ENCODE results near the gene RBM24. TPM values are rescaled to one million over a fixed set of nuclear protein-coding genes. Genes with fewer than 3 reads are reported as not detected.
"Not testable (repeated sequence)": the region's sequence is repeated elsewhere in the genome, so short reads cannot be mapped to it uniquely, and the experiment has no call there.

Gene RBM24
- total RNA-seq, 1 donor from 2014 or later = 1.2 TPM

- intact Hi-C loops (cut with DNase I) = no loop called here
- no peaks in the 10 kb centered on the region for H3K4me1 ChIP-seq
- DNase-seq (no peak), ATAC-seq (no peak)
- no peaks in the 10 kb centered on the region for H3K36me3 ChIP-seq
- no peaks in the 10 kb centered on the region for H3K27me3 ChIP-seq (ENCODE audit: low read depth)
- H3K27ac ChIP-seq = no peak overlapping the region
- TF ChIP-seq CTCF (IDR thresholded peaks at IDR 0.05) = no peak
- no peak overlapping the region for H3K4me3 ChIP-seq
- no peaks in the 10 kb centered on the region for H3K9me3 ChIP-seq
Observed at GRCh38 chr6:17305219-17306001, 24.2 kb downstream of the RBM24 start.

- Histone ChIP-seq H3K27me3 (ENCODE audit: low read depth) (no peaks in the 10 kb centered on the region), H3K9me3 (no peaks in the 10 kb centered on the region), H3K4me1 (no peaks in the 10 kb centered on the region), H3K4me3 (no peak overlapping the region), H3K36me3 (no peaks in the 10 kb centered on the region), H3K27ac (no peak overlapping the region)
- TF ChIP-seq CTCF (IDR thresholded peaks at IDR 0.05) = no peak
- no peak for ATAC-seq
- no peak for DNase-seq
- intact Hi-C loops (cut with DNase I) = no loop called here
Observed at GRCh38 chr6:17311595-17312311, 30.6 kb downstream of the RBM24 start.

GRCh38 chr6:17313238-17313637, 32.1 kb downstream of the RBM24 start:
- DNase-seq = not testable (repeated sequence)

GRCh38 chr6:17313971-17314370, 32.8 kb downstream of the RBM24 start:
- no peak for DNase-seq
- intact Hi-C loops (cut with DNase I) = no loop called here

More at GRCh38 chr6:17313238-17313637, 32.1 kb downstream of the RBM24 start:
- ATAC-seq; H3K27ac ChIP-seq; H3K36me3 ChIP-seq; H3K4me3 ChIP-seq; intact Hi-C loops (cut with DNase I); H3K4me1 ChIP-seq; H3K27me3 ChIP-seq (ENCODE audit: low read depth); H3K9me3 ChIP-seq: not testable (repeated sequence)

GRCh38 chr6:17315262-17315661, 34.1 kb downstream of the RBM24 start:
- TF ChIP-seq CTCF (IDR thresholded peaks at IDR 0.05) = no peak
- H3K36me3 ChIP-seq = no peaks in the 10 kb centered on the region
- H3K9me3 ChIP-seq = no peaks in the 10 kb centered on the region
- no peak for ATAC-seq
- no peak overlapping the region for H3K27ac ChIP-seq
- no peaks in the 10 kb centered on the region for H3K4me1 ChIP-seq
- intact Hi-C loops (cut with DNase I) = no loop called here
- no peak overlapping the region for H3K4me3 ChIP-seq
- no peak for DNase-seq
- no peaks in the 10 kb centered on the region for H3K27me3 ChIP-seq (ENCODE audit: low read depth)

More at GRCh38 chr6:17313971-17314370, 32.8 kb downstream of the RBM24 start:
- ATAC-seq = no peak
- Histone ChIP-seq H3K27ac (no peak overlapping the region), H3K27me3 (ENCODE audit: low read depth) (no peaks in the 10 kb centered on the region), H3K9me3 (no peaks in the 10 kb centered on the region), H3K36me3 (no peaks in the 10 kb centered on the region), H3K4me1 (no peaks in the 10 kb centered on the region), H3K4me3 (no peak overlapping the region)
- TF ChIP-seq CTCF (IDR thresholded peaks at IDR 0.05) = no peak
